A549 treated with GW870086 at 1 μM for 4 hours (cell line): ENCODE data around the gene FKBP1A. TPM values are rescaled to one million over a fixed set of nuclear protein-coding genes. Genes with fewer than 3 reads are reported as not detected.

ENCODE experiments used
- total RNA-seq: library from RNA; stranded (reverse); fragments of 200-300 nt; extraction: Qiagen RNA extraction; gene quantifications from 5 replicates; pipeline ENCODE4 v1.2.3, GENCODE V29; 2022; ENCODE audit warnings: low read depth

FKBP1A gene
- total RNA-seq, result 461 to 542 TPM (median 514 TPM) in 5 replicates

GRCh38 chr20:1392693-1393506 is at the start of gene FKBP1A:
TSS of gene FKBP1A (minus strand) at chr20:1393054. CDS start at chr20:1392998, 56 bp downstream.

GRCh38 chr20:1328680-1329330 is 64.0 kb downstream of the FKBP1A start, which contains the start of gene SDCBP2:
TSS of gene SDCBP2 (minus strand) at chr20:1329139. CDS start at chr20:1320416, 8,723 bp downstream.

Other genes starting within 250 kb of the FKBP1A start
- 1.9 to 3.7 TPM (median 3.3 TPM) in 5 replicates for gene TMEM74B, start 208.1 kb downstream of the FKBP1A start, total RNA-seq
- gene C20orf202, start 189.6 kb downstream of the FKBP1A start, total RNA-seq, result 0.09 TPM in 1 of 5 replicates, not detected in the others
- not detected in 5 replicates for gene RAD21L1, start 167.0 kb downstream of the FKBP1A start, total RNA-seq
- 3.6 to 4.7 TPM (median 4.1 TPM) in 5 replicates for gene SNPH, start 126.8 kb downstream of the FKBP1A start, total RNA-seq
- 1.5 to 2.0 TPM (median 1.5 TPM) in 5 replicates for gene SDCBP2, start 63.9 kb downstream of the FKBP1A start, total RNA-seq
- 106 to 127 TPM (median 121 TPM) in 5 replicates for gene NSFL1C, start 73.8 kb upstream of the FKBP1A start, total RNA-seq
- 0.09 TPM in 1 of 5 replicates, not detected in the others for gene SIRPB2, start 98.4 kb upstream of the FKBP1A start, total RNA-seq
- not detected in 5 replicates for gene SIRPD, start 164.7 kb upstream of the FKBP1A start, total RNA-seq
- gene SIRPB1, start 227.0 kb upstream of the FKBP1A start, total RNA-seq, result 0.17 to 0.66 TPM (median 0.64 TPM) in 5 replicates